OCI-LY3 (cell line): ENCODE data around the gene POLR2A.

Experiments
- H2AFZ ChIP-seq: fragments of 200-600, 300-600 bp; shearing (Covaris generic); 2 replicates; pipeline ENCODE4 v1.6.0; 2014; ENCODE audit warnings: antibody characterized with exemption, low read depth, low read length
- H3K27ac ChIP-seq: fragments of 200-600, 300-600 bp; sonication (generic); 2 replicates; pipeline ENCODE4 v1.5.1; 2014; ENCODE audit warnings: mild to moderate bottlenecking, low read length, moderate library complexity, mixed read lengths
- H3K27me3 ChIP-seq: fragments of 200-600, 300-600 bp; sonication (generic); 2 replicates; pipeline ENCODE4 v1.6.1; 2014; ENCODE audit warnings: low read depth, low read length, mixed read lengths
- H3K36me3 ChIP-seq: fragments of 200-600, 300-600 bp; sonication (generic); replicated peaks from 2 replicates; pipeline ENCODE3; 2014; ENCODE audit warnings: low read depth, low read length, mixed read lengths
- H3K4me1 ChIP-seq: fragments of 300-600, 200-600 bp; sonication (generic); 2 replicates; pipeline ENCODE4 v1.6.1; 2014; ENCODE audit warnings: low read length, mixed read lengths
- H3K4me2 ChIP-seq: fragments of 200-600, 300-600 bp; sonication (generic); 2 replicates; pipeline ENCODE4 v1.6.1; 2014; ENCODE audit warnings: low read length, mixed read lengths
- H3K4me3 ChIP-seq: fragments of 300-600, 200-600 bp; sonication (generic); 2 replicates; pipeline ENCODE4 v1.5.1; 2014; ENCODE audit warnings: antibody characterized with exemption, mild to moderate bottlenecking, low read length, moderate library complexity
- H3K79me2 ChIP-seq: fragments of 300-600, 200-600 bp; shearing (Covaris generic); 2 replicates; pipeline ENCODE4 v1.6.1; 2014; ENCODE audit warnings: mild to moderate bottlenecking, low read length, mixed read lengths
- H3K9ac ChIP-seq: fragments of 300-600, 200-600 bp; shearing (Covaris generic); 2 replicates; pipeline ENCODE4 v1.6.0; 2014; ENCODE audit warnings: mild to moderate bottlenecking, low read length, moderate library complexity
- H3K9me3 ChIP-seq: fragments of 200-600, 300-600 bp; shearing (Covaris generic); 2 replicates; pipeline ENCODE4 v1.6.1; 2014; ENCODE audit warnings: low read length, mixed read lengths; ENCODE audit not compliant: insufficient read depth
- H4K20me1 ChIP-seq: fragments of 200-600, 300-600 bp; sonication (generic); 2 replicates; pipeline ENCODE4 v1.6.1; 2016; ENCODE audit warnings: low read length, mixed read lengths; ENCODE audit not compliant: insufficient read depth
- CTCF ChIP-seq: fragments of 200-600, 300-600 bp; sonication (generic); IDR thresholded peaks from 2 replicates; pipeline ENCODE4 v1.5.1; 2014; ENCODE audit warnings: antibody characterized with exemption, low read length, low read depth
- EZH2phosphoT487 ChIP-seq: fragments of 200-600 bp; shearing (Covaris generic); IDR thresholded peaks from 2 replicates; pipeline ENCODE4 v1.6.1; 2018; ENCODE audit warnings: antibody characterized with exemption, mixed run types, low read depth

POLR2A gene

GRCh38 chr17:7466318-7466638 is 17.9 kb upstream of the POLR2A start:
- Histone ChIP-seq H3K4me1 (no peaks in the 10 kb centered on the region), H3K9me3 (no peaks in the 10 kb centered on the region), H3K27ac (no peak overlapping the region), H3K4me3 (no peak overlapping the region), H3K9ac (no peak overlapping the region), H3K36me3 (no peaks in the 10 kb centered on the region), H3K4me2 (no peak overlapping the region), H2AFZ (no peak overlapping the region), H3K27me3 (no peaks in the 10 kb centered on the region), H4K20me1 (no peaks in the 10 kb centered on the region), H3K79me2 (no peaks in the 10 kb centered on the region)
- no peak for TF ChIP-seq CTCF
- no peak for TF ChIP-seq EZH2phosphoT487

DNA sequence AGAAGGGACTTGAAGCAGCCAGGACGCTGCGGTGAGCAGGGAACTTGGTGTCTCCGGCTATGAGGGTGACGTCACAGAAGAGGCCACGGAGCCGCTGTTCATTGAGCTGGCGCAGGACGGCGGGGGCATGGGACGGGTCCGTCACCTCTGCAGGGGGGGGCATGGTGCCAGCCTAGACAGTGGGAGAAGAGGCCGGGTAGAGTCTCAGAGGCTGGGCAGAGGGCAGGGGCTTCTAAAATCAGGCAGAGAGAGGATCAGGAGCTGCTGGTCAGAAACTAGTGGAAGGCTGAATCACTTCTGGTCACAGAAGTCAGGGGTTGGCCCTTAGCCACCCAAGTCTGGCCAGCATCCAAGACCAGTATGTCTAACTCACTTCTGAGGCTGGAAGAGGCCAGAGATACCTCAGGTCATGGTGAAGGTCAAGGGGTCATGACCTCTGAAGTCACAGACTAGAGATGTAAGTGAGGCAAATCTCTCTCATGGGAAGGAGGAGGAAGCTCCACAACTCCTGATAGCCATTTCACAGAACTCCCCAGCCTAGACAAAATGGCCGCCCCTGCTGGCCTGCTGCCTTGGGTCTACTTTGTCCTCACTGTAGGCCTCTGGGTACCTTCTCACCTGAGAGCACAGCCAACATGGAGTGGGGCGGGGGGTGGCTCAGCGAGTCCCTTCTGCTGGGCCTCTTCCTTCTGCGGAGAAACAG is 17.4 kb upstream of the POLR2A start:
- H4K20me1 ChIP-seq: no peaks in the 10 kb centered on the region
- no peaks in the 10 kb centered on the region for H3K9me3 ChIP-seq
- no peaks in the 10 kb centered on the region for H3K27me3 ChIP-seq
- no peak overlapping the region for H2AFZ ChIP-seq
- TF ChIP-seq CTCF (no peak), EZH2phosphoT487 (no peak)
- H3K79me2 ChIP-seq: no peaks in the 10 kb centered on the region
- H3K4me1 ChIP-seq: no peaks in the 10 kb centered on the region
- no peak overlapping the region for H3K27ac ChIP-seq
- no peak overlapping the region for H3K4me2 ChIP-seq
- no peaks in the 10 kb centered on the region for H3K36me3 ChIP-seq
- no peak overlapping the region for H3K4me3 ChIP-seq
- no peak overlapping the region for H3K9ac ChIP-seq

- no peaks in the 10 kb centered on the region for H3K27me3 ChIP-seq
- H3K4me3 ChIP-seq: no peak overlapping the region
- H3K4me2 ChIP-seq: no peak overlapping the region
- no peak overlapping the region for H3K27ac ChIP-seq
- TF ChIP-seq EZH2phosphoT487 (no peak), CTCF (no peak)
- H2AFZ ChIP-seq: no peak overlapping the region
- no peaks in the 10 kb centered on the region for H3K9me3 ChIP-seq
- H3K36me3 ChIP-seq: no peaks in the 10 kb centered on the region
- H3K4me1 ChIP-seq: no peaks in the 10 kb centered on the region
- H4K20me1 ChIP-seq: no peaks in the 10 kb centered on the region
- H3K79me2 ChIP-seq: no peaks in the 10 kb centered on the region
- H3K9ac ChIP-seq: no peak overlapping the region
These were observed 16.7 kb upstream of the POLR2A start for GRCh38 chr17:7467498-7467897.

DNA sequence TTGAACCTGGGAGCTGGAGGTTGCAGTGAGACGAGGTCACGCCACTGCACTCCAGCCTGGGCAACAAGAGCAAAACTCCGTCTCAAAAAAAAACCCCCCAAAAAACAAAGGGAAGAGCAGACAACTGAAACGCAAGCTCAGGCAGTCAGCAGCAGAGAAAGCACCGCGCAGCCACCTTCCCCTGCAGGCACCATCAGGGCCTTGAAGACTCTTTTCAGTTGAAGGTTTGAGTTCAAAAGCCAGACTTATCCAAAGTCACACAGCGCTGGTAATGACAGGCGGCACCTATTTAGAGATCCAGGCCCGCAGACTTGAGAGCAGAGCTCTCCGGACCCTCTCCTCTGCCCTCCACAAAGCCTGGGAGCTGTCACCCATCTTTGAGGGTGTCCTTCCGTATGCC is 15.9 kb upstream of the POLR2A start:
- Histone ChIP-seq H3K27ac (no peak overlapping the region), H3K4me2 (no peak overlapping the region), H3K9ac (no peak overlapping the region), H3K4me1 (no peaks in the 10 kb centered on the region), H3K27me3 (no peaks in the 10 kb centered on the region), H4K20me1 (no peaks in the 10 kb centered on the region), H3K4me3 (no peak overlapping the region), H3K79me2 (no peaks in the 10 kb centered on the region), H3K9me3 (no peaks in the 10 kb centered on the region), H2AFZ (no peak overlapping the region), H3K36me3 (no peaks in the 10 kb centered on the region)
- no peak for TF ChIP-seq EZH2phosphoT487
- no peak for TF ChIP-seq CTCF
